Measurements from ENCODE around the gene STARD5.

GRCh38 chr15:81331600-81331999, 7.7 kb upstream of the STARD5 start:
- TF ChIP-seq POLR2A (IDR thresholded peaks at IDR 0.05): no peak
- TF ChIP-seq, protein P1, sequence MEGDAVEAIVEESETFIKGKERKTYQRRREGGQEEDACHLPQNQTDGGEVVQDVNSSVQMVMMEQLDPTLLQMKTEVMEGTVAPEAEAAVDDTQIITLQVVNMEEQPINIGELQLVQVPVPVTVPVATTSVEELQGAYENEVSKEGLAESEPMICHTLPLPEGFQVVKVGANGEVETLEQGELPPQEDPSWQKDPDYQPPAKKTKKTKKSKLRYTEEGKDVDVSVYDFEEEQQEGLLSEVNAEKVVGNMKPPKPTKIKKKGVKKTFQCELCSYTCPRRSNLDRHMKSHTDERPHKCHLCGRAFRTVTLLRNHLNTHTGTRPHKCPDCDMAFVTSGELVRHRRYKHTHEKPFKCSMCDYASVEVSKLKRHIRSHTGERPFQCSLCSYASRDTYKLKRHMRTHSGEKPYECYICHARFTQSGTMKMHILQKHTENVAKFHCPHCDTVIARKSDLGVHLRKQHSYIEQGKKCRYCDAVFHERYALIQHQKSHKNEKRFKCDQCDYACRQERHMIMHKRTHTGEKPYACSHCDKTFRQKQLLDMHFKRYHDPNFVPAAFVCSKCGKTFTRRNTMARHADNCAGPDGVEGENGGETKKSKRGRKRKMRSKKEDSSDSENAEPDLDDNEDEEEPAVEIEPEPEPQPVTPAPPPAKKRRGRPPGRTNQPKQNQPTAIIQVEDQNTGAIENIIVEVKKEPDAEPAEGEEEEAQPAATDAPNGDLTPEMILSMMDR (IDR thresholded peaks at IDR 0.05): no peak

Data from heart left ventricle (tissue), 13 donors.